Ishikawa (cell line): ENCODE results near the gene CEP83.

ENCODE experiments used
- CEBPB ChIP-seq: IDR thresholded peaks from 2 replicates; pipeline ENCODE4 v1.6.1; 2012
- CREB1 ChIP-seq: IDR thresholded peaks from 2 replicates; pipeline ENCODE4 v1.6.1; 2012; ENCODE audit warnings: low read depth
- EGR1 ChIP-seq: IDR thresholded peaks from 2 replicates; pipeline ENCODE4 v1.6.1; 2012
- EP300 ChIP-seq: IDR thresholded peaks from 2 replicates; pipeline ENCODE4 v1.6.1; 2012; ENCODE audit warnings: borderline replicate concordance
- FOXM1 ChIP-seq: IDR thresholded peaks from 2 replicates; pipeline ENCODE4 v1.6.1; 2012; ENCODE audit warnings: low read depth, borderline replicate concordance
- MAX ChIP-seq: IDR thresholded peaks from 2 replicates; pipeline ENCODE4 v1.6.1; 2012
- NFIC ChIP-seq: IDR thresholded peaks from 2 replicates; pipeline ENCODE4 v1.6.1; 2012
- RAD21 ChIP-seq: IDR thresholded peaks from 2 replicates; pipeline ENCODE4 v1.6.1; 2012; ENCODE audit warnings: low read depth
- TAF1 ChIP-seq: IDR thresholded peaks from 2 replicates; pipeline ENCODE4 v1.6.1; 2012; ENCODE audit warnings: low read depth, mild to moderate bottlenecking
- TCF12 ChIP-seq: IDR thresholded peaks from 2 replicates; pipeline ENCODE4 v1.6.1; 2012; ENCODE audit warnings: low read depth
- YY1 ChIP-seq: IDR thresholded peaks from 2 replicates; pipeline ENCODE4 v1.6.1; 2012; ENCODE audit warnings: low read depth
- TF ChIP-seq, protein P1 (sequence below): IDR thresholded peaks from 2 replicates; pipeline ENCODE4 v1.6.1; 2012; ENCODE audit warnings: low read depth, mild to moderate bottlenecking
- TF ChIP-seq, protein P2 (sequence below): IDR thresholded peaks from 2 replicates; pipeline ENCODE4 v1.6.1; 2012

GRCh38 chr12:94263905-94264561 is 195.6 kb downstream of the CEP83 start:
- TF ChIP-seq CREB1 (no peak), TAF1 (no peak), YY1 (no peak), MAX (no peak), TCF12 (no peak), EGR1 (no peak), CEBPB (no peak), EP300 (no peak), RAD21 (no peak), NFIC (no peak), FOXM1 (no peak)
- TF ChIP-seq, protein P1, sequence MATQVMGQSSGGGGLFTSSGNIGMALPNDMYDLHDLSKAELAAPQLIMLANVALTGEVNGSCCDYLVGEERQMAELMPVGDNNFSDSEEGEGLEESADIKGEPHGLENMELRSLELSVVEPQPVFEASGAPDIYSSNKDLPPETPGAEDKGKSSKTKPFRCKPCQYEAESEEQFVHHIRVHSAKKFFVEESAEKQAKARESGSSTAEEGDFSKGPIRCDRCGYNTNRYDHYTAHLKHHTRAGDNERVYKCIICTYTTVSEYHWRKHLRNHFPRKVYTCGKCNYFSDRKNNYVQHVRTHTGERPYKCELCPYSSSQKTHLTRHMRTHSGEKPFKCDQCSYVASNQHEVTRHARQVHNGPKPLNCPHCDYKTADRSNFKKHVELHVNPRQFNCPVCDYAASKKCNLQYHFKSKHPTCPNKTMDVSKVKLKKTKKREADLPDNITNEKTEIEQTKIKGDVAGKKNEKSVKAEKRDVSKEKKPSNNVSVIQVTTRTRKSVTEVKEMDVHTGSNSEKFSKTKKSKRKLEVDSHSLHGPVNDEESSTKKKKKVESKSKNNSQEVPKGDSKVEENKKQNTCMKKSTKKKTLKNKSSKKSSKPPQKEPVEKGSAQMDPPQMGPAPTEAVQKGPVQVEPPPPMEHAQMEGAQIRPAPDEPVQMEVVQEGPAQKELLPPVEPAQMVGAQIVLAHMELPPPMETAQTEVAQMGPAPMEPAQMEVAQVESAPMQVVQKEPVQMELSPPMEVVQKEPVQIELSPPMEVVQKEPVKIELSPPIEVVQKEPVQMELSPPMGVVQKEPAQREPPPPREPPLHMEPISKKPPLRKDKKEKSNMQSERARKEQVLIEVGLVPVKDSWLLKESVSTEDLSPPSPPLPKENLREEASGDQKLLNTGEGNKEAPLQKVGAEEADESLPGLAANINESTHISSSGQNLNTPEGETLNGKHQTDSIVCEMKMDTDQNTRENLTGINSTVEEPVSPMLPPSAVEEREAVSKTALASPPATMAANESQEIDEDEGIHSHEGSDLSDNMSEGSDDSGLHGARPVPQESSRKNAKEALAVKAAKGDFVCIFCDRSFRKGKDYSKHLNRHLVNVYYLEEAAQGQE = no peak
- TF ChIP-seq, protein P2, sequence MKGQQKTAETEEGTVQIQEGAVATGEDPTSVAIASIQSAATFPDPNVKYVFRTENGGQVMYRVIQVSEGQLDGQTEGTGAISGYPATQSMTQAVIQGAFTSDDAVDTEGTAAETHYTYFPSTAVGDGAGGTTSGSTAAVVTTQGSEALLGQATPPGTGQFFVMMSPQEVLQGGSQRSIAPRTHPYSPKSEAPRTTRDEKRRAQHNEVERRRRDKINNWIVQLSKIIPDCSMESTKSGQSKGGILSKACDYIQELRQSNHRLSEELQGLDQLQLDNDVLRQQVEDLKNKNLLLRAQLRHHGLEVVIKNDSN = no peak
